OCI-LY3 (cell line): Measurements from ENCODE around the gene SLC7A7.
"Not testable (repeated sequence)": the region's sequence is repeated elsewhere in the genome, so short reads cannot be mapped to it uniquely, and the experiment has no call there.

Source experiments
- H2AFZ ChIP-seq: fragments of 200-600, 300-600 bp; shearing (Covaris generic); 2 replicates; pipeline ENCODE4 v1.6.0; 2014; ENCODE audit warnings: antibody characterized with exemption, low read depth, low read length
- H3K27ac ChIP-seq: fragments of 200-600, 300-600 bp; sonication (generic); 2 replicates; pipeline ENCODE4 v1.5.1; 2014; ENCODE audit warnings: mild to moderate bottlenecking, low read length, moderate library complexity, mixed read lengths
- H3K27me3 ChIP-seq: fragments of 200-600, 300-600 bp; sonication (generic); 2 replicates; pipeline ENCODE4 v1.6.1; 2014; ENCODE audit warnings: low read depth, low read length, mixed read lengths
- H3K36me3 ChIP-seq: fragments of 200-600, 300-600 bp; sonication (generic); replicated peaks from 2 replicates; pipeline ENCODE3; 2014; ENCODE audit warnings: low read depth, low read length, mixed read lengths
- H3K4me1 ChIP-seq: fragments of 300-600, 200-600 bp; sonication (generic); 2 replicates; pipeline ENCODE4 v1.6.1; 2014; ENCODE audit warnings: low read length, mixed read lengths
- H3K4me2 ChIP-seq: fragments of 200-600, 300-600 bp; sonication (generic); 2 replicates; pipeline ENCODE4 v1.6.1; 2014; ENCODE audit warnings: low read length, mixed read lengths
- H3K4me3 ChIP-seq: fragments of 300-600, 200-600 bp; sonication (generic); 2 replicates; pipeline ENCODE4 v1.5.1; 2014; ENCODE audit warnings: antibody characterized with exemption, mild to moderate bottlenecking, low read length, moderate library complexity
- H3K79me2 ChIP-seq: fragments of 300-600, 200-600 bp; shearing (Covaris generic); 2 replicates; pipeline ENCODE4 v1.6.1; 2014; ENCODE audit warnings: mild to moderate bottlenecking, low read length, mixed read lengths
- H3K9ac ChIP-seq: fragments of 300-600, 200-600 bp; shearing (Covaris generic); 2 replicates; pipeline ENCODE4 v1.6.0; 2014; ENCODE audit warnings: mild to moderate bottlenecking, low read length, moderate library complexity
- H3K9me3 ChIP-seq: fragments of 200-600, 300-600 bp; shearing (Covaris generic); 2 replicates; pipeline ENCODE4 v1.6.1; 2014; ENCODE audit warnings: low read length, mixed read lengths; ENCODE audit not compliant: insufficient read depth
- H4K20me1 ChIP-seq: fragments of 200-600, 300-600 bp; sonication (generic); 2 replicates; pipeline ENCODE4 v1.6.1; 2016; ENCODE audit warnings: low read length, mixed read lengths; ENCODE audit not compliant: insufficient read depth
- EZH2phosphoT487 ChIP-seq: fragments of 200-600 bp; shearing (Covaris generic); IDR thresholded peaks from 2 replicates; pipeline ENCODE4 v1.6.1; 2018; ENCODE audit warnings: antibody characterized with exemption, mixed run types, low read depth
- TF ChIP-seq, protein P1 (sequence below): fragments of 200-600, 300-600 bp; sonication (generic); IDR thresholded peaks from 2 replicates; pipeline ENCODE4 v1.5.1; 2014; ENCODE audit warnings: antibody characterized with exemption, low read length, low read depth

Gene SLC7A7

DNA sequence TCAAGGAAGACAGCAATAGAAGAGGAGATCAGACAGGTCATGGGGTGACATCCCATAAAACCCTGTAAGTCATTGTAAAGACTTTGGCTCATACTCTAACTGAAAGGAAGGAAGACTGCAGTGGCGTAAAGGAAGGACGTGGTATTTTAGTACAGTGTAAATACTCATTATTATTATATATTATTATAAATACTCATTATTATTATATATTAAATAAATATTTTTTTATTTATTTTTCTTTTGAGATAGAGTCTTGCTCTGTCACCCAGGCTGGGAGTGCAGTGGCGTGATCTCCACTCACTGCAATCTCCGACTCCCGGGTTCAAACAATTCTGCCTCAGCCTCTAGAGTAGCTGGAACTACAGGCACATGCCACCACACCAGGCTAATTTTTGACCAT is 41.2 kb upstream of the SLC7A7 start:
- H4K20me1 ChIP-seq = no peaks in the 10 kb centered on the region
- H3K4me2 ChIP-seq = no peak overlapping the region
- H3K4me1 ChIP-seq = peaks cover 12% of the 10 kb centered on the region
- H2AFZ ChIP-seq = no peak overlapping the region
- no peaks in the 10 kb centered on the region for H3K79me2 ChIP-seq
- H3K36me3 ChIP-seq = no peaks in the 10 kb centered on the region
- H3K27ac ChIP-seq = no peak overlapping the region
- H3K9ac ChIP-seq = no peak overlapping the region
- no peak for TF ChIP-seq EZH2phosphoT487
- TF ChIP-seq, protein P1, sequence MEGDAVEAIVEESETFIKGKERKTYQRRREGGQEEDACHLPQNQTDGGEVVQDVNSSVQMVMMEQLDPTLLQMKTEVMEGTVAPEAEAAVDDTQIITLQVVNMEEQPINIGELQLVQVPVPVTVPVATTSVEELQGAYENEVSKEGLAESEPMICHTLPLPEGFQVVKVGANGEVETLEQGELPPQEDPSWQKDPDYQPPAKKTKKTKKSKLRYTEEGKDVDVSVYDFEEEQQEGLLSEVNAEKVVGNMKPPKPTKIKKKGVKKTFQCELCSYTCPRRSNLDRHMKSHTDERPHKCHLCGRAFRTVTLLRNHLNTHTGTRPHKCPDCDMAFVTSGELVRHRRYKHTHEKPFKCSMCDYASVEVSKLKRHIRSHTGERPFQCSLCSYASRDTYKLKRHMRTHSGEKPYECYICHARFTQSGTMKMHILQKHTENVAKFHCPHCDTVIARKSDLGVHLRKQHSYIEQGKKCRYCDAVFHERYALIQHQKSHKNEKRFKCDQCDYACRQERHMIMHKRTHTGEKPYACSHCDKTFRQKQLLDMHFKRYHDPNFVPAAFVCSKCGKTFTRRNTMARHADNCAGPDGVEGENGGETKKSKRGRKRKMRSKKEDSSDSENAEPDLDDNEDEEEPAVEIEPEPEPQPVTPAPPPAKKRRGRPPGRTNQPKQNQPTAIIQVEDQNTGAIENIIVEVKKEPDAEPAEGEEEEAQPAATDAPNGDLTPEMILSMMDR = no peak
- H3K4me3 ChIP-seq = no peak overlapping the region
- H3K27me3 ChIP-seq = no peaks in the 10 kb centered on the region
- no peaks in the 10 kb centered on the region for H3K9me3 ChIP-seq

DNA sequence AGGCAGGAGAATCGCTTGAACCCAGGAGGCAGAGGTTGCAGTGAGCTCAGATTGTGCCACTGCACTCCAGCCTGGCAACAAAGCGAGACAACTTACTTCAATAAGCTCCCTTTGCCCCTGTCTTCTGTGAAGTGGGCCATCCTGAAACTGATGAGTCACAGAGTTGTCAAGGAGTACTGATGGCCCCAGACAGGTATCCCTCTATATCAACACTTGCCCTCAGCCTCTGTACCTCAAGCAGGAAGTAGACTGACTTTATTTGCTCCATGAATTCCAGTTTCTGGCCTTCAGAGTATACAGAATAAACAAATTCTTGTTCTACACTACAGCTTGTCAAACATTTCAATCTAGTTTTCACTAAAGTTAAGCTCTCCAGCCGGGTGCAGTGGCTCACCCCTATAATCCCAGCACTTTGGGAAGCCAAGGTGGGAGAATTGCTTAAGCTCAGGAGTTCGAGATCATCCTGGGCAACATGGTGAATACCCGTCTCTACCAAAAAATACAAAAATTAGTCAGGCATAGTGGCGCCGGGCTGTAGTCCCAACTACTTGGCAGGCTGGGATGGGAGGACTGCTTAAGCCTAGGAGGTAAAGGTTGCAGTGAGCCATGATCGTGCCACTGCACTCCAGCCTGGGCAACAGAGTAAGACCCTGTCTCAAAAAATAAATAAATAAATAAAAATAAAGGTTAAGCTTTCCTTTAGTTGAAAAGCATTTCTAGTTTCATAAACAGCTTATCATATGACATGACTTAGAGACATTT is 39.9 kb upstream of the SLC7A7 start:
- no peak overlapping the region for H3K27ac ChIP-seq
- H3K9me3 ChIP-seq = no peaks in the 10 kb centered on the region
- H4K20me1 ChIP-seq = no peaks in the 10 kb centered on the region
- no peaks in the 10 kb centered on the region for H3K79me2 ChIP-seq
- no peaks in the 10 kb centered on the region for H3K36me3 ChIP-seq
- no peak overlapping the region for H3K9ac ChIP-seq
- H2AFZ ChIP-seq = no peak overlapping the region
- H3K4me1 ChIP-seq = peaks cover 12% of the 10 kb centered on the region
- no peak for TF ChIP-seq EZH2phosphoT487
- TF ChIP-seq, protein P1 = no peak
- H3K27me3 ChIP-seq = no peaks in the 10 kb centered on the region
- no peak overlapping the region for H3K4me2 ChIP-seq
- H3K4me3 ChIP-seq = no peak overlapping the region

DNA sequence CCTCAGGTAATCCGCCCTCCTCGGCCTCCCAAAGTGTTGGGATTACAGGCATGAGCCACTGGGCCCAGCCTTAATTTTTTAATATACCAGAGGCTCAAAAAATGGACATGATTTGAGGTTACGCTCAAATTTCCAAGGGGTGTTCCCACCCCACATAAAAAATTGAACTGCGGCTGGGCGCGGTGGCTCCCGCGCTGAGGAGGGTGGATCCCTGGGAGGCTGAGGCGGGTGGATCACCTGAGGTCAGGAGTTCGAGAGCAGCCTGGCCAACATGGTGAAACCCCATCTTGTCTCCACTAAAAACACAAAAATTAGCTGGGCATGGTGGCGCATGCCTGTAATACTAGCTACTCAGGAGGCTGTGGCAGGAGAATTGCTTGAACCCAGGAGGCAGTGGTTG is 39.1 kb upstream of the SLC7A7 start:
- not testable (repeated sequence) for H4K20me1 ChIP-seq, H2AFZ ChIP-seq, H3K36me3 ChIP-seq, H3K79me2 ChIP-seq, H3K27me3 ChIP-seq, H3K4me3 ChIP-seq, H3K27ac ChIP-seq, H3K9ac ChIP-seq, H3K4me2 ChIP-seq, H3K9me3 ChIP-seq
- H3K4me1 ChIP-seq = peaks cover 12% of the 10 kb centered on the region

DNA sequence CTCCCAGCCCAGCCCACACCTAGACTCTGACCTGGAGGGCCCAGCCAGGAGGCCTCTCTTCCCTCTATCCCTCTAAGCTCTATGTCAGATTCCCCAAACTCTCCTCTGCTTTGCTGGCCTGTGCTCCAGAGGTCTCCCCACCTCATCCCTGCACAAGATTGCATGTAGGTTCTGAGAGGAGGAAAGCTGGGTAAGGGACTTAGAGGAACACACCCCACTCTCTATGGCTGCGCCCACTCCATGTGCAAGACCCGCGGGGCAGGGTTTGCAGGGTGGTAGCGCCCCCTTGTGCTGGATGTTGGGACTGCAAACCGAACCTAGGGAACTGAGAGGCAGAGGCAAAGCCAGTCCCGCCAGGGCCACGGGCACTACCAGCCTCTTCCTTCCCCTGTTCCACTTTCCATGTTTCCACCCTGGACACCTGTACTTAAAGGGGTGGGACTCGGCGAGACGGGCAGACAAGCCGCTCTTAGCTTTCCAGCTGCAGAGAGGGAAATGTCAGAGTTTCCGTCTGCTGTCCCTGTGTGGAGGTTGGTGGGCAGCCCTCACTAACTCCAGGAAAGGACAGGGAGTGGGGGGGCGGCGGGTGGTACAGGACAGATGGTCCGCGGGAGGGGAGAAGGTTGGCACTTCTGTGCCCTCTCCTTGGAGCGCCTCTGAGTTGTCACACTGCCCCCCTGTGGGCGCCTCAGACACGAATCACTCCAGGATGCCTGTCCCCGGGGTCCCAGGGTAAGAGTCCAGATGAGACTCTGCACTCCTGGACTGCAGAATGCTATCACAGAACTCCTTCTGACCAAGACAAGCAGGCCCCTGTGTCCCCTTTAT is 37.9 kb upstream of the SLC7A7 start:
- peak overlapping the region; percentile 62 for H3K27ac ChIP-seq
- no peak for TF ChIP-seq EZH2phosphoT487
- TF ChIP-seq, protein P1 = peak; percentile 82
- no peaks in the 10 kb centered on the region for H3K27me3 ChIP-seq
- H3K4me1 ChIP-seq = peaks cover 4% of the 10 kb centered on the region
- H3K9me3 ChIP-seq = no peaks in the 10 kb centered on the region
- no peaks in the 10 kb centered on the region for H3K79me2 ChIP-seq
- no peaks in the 10 kb centered on the region for H3K36me3 ChIP-seq
- peak overlapping the region; percentile 93 for H3K4me3 ChIP-seq
- peak overlapping the region; percentile 94 for H2AFZ ChIP-seq
- peak overlapping the region; percentile 97 for H3K9ac ChIP-seq
- no peaks in the 10 kb centered on the region for H4K20me1 ChIP-seq
- H3K4me2 ChIP-seq = peak overlapping the region; percentile 100
